ENCODE measurements around the gene CWC22. TPM values are rescaled to one million over a fixed set of nuclear protein-coding genes. Genes with fewer than 3 reads are reported as not detected.

The CWC22 gene
- total RNA-seq, 5 donors from 2014 or later (not counting 1 experiment from before 2014, with no cell fraction given): 16.1 to 24.1 (median 22.6) TPM

GRCh38 chr2:179917272-179917671 lies 89.8 kb downstream of the CWC22 start:
- no peaks in the 10 kb centered on the region for H3K27me3 ChIP-seq (replicated peaks in 1 of 2; ENCODE audit: control insufficient read depth in 2 of 2, extremely low read depth in 1 of 2, insufficient read depth in 2 of 2, low read length in 1 of 2)
- Mint-ChIP-seq H3K36me3 (peaks cover 10% of the 10 kb centered on the region), H3K9me3 (no peaks in the 10 kb centered on the region), H3K4me1 (no peaks in the 10 kb centered on the region), H3K4me3 (no peak overlapping the region), H3K27ac (no peak overlapping the region), H3K27me3 (no peaks in the 10 kb centered on the region)
- no peak overlapping the region for H3K27ac ChIP-seq (ENCODE audit: low read length)
- DNase-seq (no peak), ATAC-seq (replicated peaks in 1 of 4) (no peak)
- CTCF ChIA-PET: no interaction called here
- no peak overlapping the region for H3K4me3 ChIP-seq (ENCODE audit: control insufficient read depth in 1 of 2, extremely low read depth in 1 of 2, low read length in 1 of 2)
- H3K36me3 ChIP-seq (ENCODE audit: control insufficient read depth in 2 of 2, extremely low read depth in 1 of 2, insufficient read depth in 1 of 2, low read length in 1 of 2): no peaks in the 10 kb centered on the region
- POLR2A ChIA-PET: no interaction called here
- H3K4me1 ChIP-seq (ENCODE audit: control insufficient read depth in 1 of 2, extremely low read depth in 1 of 2, insufficient read depth in 2 of 2, low read length in 2 of 2): no peaks in the 10 kb centered on the region
- no peaks in the 10 kb centered on the region for H3K9me3 ChIP-seq

- ChIA-PET CTCF (no interaction called here), POLR2A (no interaction called here)
- no CpG with 5 or more reads among the region's 1 CpG for WGBS (ENCODE audit: insufficient coverage)
- Histone ChIP-seq H3K27me3 (replicated peaks in 1 of 2; ENCODE audit: control insufficient read depth in 2 of 2, extremely low read depth in 1 of 2, insufficient read depth in 2 of 2, low read length in 1 of 2) (no peaks in the 10 kb centered on the region), H3K27ac (ENCODE audit: low read length) (no peak overlapping the region), H3K36me3 (ENCODE audit: control insufficient read depth in 2 of 2, extremely low read depth in 1 of 2, insufficient read depth in 1 of 2, low read length in 1 of 2) (no peaks in the 10 kb centered on the region), H3K9me3 (no peaks in the 10 kb centered on the region), H3K4me3 (ENCODE audit: control insufficient read depth in 1 of 2, extremely low read depth in 1 of 2, low read length in 1 of 2) (no peak overlapping the region), H3K4me1 (ENCODE audit: control insufficient read depth in 1 of 2, extremely low read depth in 1 of 2, insufficient read depth in 2 of 2, low read length in 2 of 2) (no peaks in the 10 kb centered on the region)
- Mint-ChIP-seq H3K9me3 (no peaks in the 10 kb centered on the region), H3K36me3 (peaks cover 10% of the 10 kb centered on the region), H3K4me3 (no peak overlapping the region), H3K4me1 (no peaks in the 10 kb centered on the region), H3K27me3 (no peaks in the 10 kb centered on the region), H3K27ac (no peak overlapping the region)
- no peak for ATAC-seq (replicated peaks in 1 of 4)
- DNase-seq: no peak
Observed at GRCh38 chr2:179915395-179915992, 91.6 kb downstream of the CWC22 start.

GRCh38 chr2:179913809-179914208 lies 93.3 kb downstream of the CWC22 start:
- no peaks in the 10 kb centered on the region for H3K9me3 ChIP-seq
- no peaks in the 10 kb centered on the region for H3K4me1 ChIP-seq (ENCODE audit: control insufficient read depth in 1 of 2, extremely low read depth in 1 of 2, insufficient read depth in 2 of 2, low read length in 2 of 2)
- WGBS (ENCODE audit: insufficient coverage): 100% methylated on average over 1 of the region's 4 CpGs
- Mint-ChIP-seq H3K4me1 (no peaks in the 10 kb centered on the region), H3K9me3 (no peaks in the 10 kb centered on the region), H3K36me3 (peaks cover 4% of the 10 kb centered on the region), H3K4me3 (no peak overlapping the region), H3K27ac (no peak overlapping the region), H3K27me3 (no peaks in the 10 kb centered on the region)
- no peaks in the 10 kb centered on the region for H3K36me3 ChIP-seq (ENCODE audit: control insufficient read depth in 2 of 2, extremely low read depth in 1 of 2, insufficient read depth in 1 of 2, low read length in 1 of 2)
- CTCF ChIA-PET: interaction anchor here in 1 of 2 donors (0.6 kb wide), 1 partner anchor 114 kb away, joined by 4 read pairs; no protein-coding TSS in a partner anchor
- POLR2A ChIA-PET: interaction anchor here in 1 of 2 donors (0.6 kb wide), 1 partner anchor 81 kb away, joined by 4 read pairs; no protein-coding TSS in a partner anchor
- ATAC-seq (replicated peaks in 1 of 4): no peak
- no peak overlapping the region for H3K27ac ChIP-seq (ENCODE audit: low read length)
- DNase-seq: no peak
- H3K4me3 ChIP-seq (ENCODE audit: control insufficient read depth in 1 of 2, extremely low read depth in 1 of 2, low read length in 1 of 2): no peak overlapping the region
- no peaks in the 10 kb centered on the region for H3K27me3 ChIP-seq (replicated peaks in 1 of 2; ENCODE audit: control insufficient read depth in 2 of 2, extremely low read depth in 1 of 2, insufficient read depth in 2 of 2, low read length in 1 of 2)

GRCh38 chr2:179911569-179911968 lies 95.5 kb downstream of the CWC22 start:
- Histone ChIP-seq H3K27ac (ENCODE audit: low read length) (no peak overlapping the region), H3K36me3 (ENCODE audit: control insufficient read depth in 2 of 2, extremely low read depth in 1 of 2, insufficient read depth in 1 of 2, low read length in 1 of 2) (no peaks in the 10 kb centered on the region), H3K9me3 (no peaks in the 10 kb centered on the region), H3K27me3 (replicated peaks in 1 of 2; ENCODE audit: control insufficient read depth in 2 of 2, extremely low read depth in 1 of 2, insufficient read depth in 2 of 2, low read length in 1 of 2) (no peaks in the 10 kb centered on the region), H3K4me3 (ENCODE audit: control insufficient read depth in 1 of 2, extremely low read depth in 1 of 2, low read length in 1 of 2) (no peak overlapping the region), H3K4me1 (ENCODE audit: control insufficient read depth in 1 of 2, extremely low read depth in 1 of 2, insufficient read depth in 2 of 2, low read length in 2 of 2) (no peaks in the 10 kb centered on the region)
- Mint-ChIP-seq H3K27ac (no peak overlapping the region), H3K36me3 (no peaks in the 10 kb centered on the region), H3K4me1 (no peaks in the 10 kb centered on the region), H3K9me3 (no peaks in the 10 kb centered on the region), H3K4me3 (no peak overlapping the region), H3K27me3 (no peaks in the 10 kb centered on the region)
- ChIA-PET CTCF (no interaction called here), POLR2A (no interaction called here)
- DNase-seq: no peak
- ATAC-seq (replicated peaks in 1 of 4): no peak
- WGBS (ENCODE audit: insufficient coverage): no CpG with 5 or more reads among the region's 3 CpGs

- H3K27me3 ChIP-seq (replicated peaks in 1 of 2; ENCODE audit: control insufficient read depth in 2 of 2, extremely low read depth in 1 of 2, insufficient read depth in 2 of 2, low read length in 1 of 2): no peaks in the 10 kb centered on the region
- H3K27ac ChIP-seq (ENCODE audit: low read length): no peak overlapping the region
- no peaks in the 10 kb centered on the region for H3K4me1 ChIP-seq (ENCODE audit: control insufficient read depth in 1 of 2, extremely low read depth in 1 of 2, insufficient read depth in 2 of 2, low read length in 2 of 2)
- no peaks in the 10 kb centered on the region for H3K27me3 Mint-ChIP-seq
- WGBS (ENCODE audit: insufficient coverage): 100% methylated on average over 1 of the region's 3 CpGs
- ATAC-seq (replicated peaks in 1 of 4) (no peak), DNase-seq (no peak)
- no peaks in the 10 kb centered on the region for H3K4me1 Mint-ChIP-seq
- no peak overlapping the region for H3K27ac Mint-ChIP-seq
- no peaks in the 10 kb centered on the region for H3K36me3 Mint-ChIP-seq
- no peaks in the 10 kb centered on the region for H3K36me3 ChIP-seq (ENCODE audit: control insufficient read depth in 2 of 2, extremely low read depth in 1 of 2, insufficient read depth in 1 of 2, low read length in 1 of 2)
- POLR2A ChIA-PET: no interaction called here
- no peaks in the 10 kb centered on the region for H3K9me3 Mint-ChIP-seq
- H3K4me3 Mint-ChIP-seq: no peak overlapping the region
- H3K9me3 ChIP-seq: no peaks in the 10 kb centered on the region
- no peak overlapping the region for H3K4me3 ChIP-seq (ENCODE audit: control insufficient read depth in 1 of 2, extremely low read depth in 1 of 2, low read length in 1 of 2)
- CTCF ChIA-PET: no interaction called here
Observed at GRCh38 chr2:179910735-179911113, 96.4 kb downstream of the CWC22 start.

GRCh38 chr2:179909845-179910734 lies 97.0 kb downstream of the CWC22 start:
- Mint-ChIP-seq H3K27ac (no peak overlapping the region), H3K4me1 (no peaks in the 10 kb centered on the region), H3K9me3 (no peaks in the 10 kb centered on the region), H3K4me3 (no peak overlapping the region), H3K36me3 (no peaks in the 10 kb centered on the region), H3K27me3 (no peaks in the 10 kb centered on the region)
- POLR2A ChIA-PET: no interaction called here
- DNase-seq (no peak), ATAC-seq (replicated peaks in 1 of 4) (no peak)
- CTCF ChIA-PET: no interaction called here
- Histone ChIP-seq H3K4me3 (ENCODE audit: control insufficient read depth in 1 of 2, extremely low read depth in 1 of 2, low read length in 1 of 2) (no peak overlapping the region), H3K9me3 (no peaks in the 10 kb centered on the region), H3K27me3 (replicated peaks in 1 of 2; ENCODE audit: control insufficient read depth in 2 of 2, extremely low read depth in 1 of 2, insufficient read depth in 2 of 2, low read length in 1 of 2) (no peaks in the 10 kb centered on the region), H3K27ac (ENCODE audit: low read length) (no peak overlapping the region), H3K36me3 (ENCODE audit: control insufficient read depth in 2 of 2, extremely low read depth in 1 of 2, insufficient read depth in 1 of 2, low read length in 1 of 2) (no peaks in the 10 kb centered on the region), H3K4me1 (ENCODE audit: control insufficient read depth in 1 of 2, extremely low read depth in 1 of 2, insufficient read depth in 2 of 2, low read length in 2 of 2) (no peaks in the 10 kb centered on the region)
- WGBS (ENCODE audit: insufficient coverage): 44% methylated on average over 1 of the region's 6 CpGs

All from T-cell (primary cell).